ENCODE data around the gene UTP11. TPM values are rescaled to one million over a fixed set of nuclear protein-coding genes. Genes with fewer than 3 reads are reported as not detected.

Gene UTP11
- total RNA-seq, 1 donor from 2014 or later, result 32.6 TPM

DNA sequence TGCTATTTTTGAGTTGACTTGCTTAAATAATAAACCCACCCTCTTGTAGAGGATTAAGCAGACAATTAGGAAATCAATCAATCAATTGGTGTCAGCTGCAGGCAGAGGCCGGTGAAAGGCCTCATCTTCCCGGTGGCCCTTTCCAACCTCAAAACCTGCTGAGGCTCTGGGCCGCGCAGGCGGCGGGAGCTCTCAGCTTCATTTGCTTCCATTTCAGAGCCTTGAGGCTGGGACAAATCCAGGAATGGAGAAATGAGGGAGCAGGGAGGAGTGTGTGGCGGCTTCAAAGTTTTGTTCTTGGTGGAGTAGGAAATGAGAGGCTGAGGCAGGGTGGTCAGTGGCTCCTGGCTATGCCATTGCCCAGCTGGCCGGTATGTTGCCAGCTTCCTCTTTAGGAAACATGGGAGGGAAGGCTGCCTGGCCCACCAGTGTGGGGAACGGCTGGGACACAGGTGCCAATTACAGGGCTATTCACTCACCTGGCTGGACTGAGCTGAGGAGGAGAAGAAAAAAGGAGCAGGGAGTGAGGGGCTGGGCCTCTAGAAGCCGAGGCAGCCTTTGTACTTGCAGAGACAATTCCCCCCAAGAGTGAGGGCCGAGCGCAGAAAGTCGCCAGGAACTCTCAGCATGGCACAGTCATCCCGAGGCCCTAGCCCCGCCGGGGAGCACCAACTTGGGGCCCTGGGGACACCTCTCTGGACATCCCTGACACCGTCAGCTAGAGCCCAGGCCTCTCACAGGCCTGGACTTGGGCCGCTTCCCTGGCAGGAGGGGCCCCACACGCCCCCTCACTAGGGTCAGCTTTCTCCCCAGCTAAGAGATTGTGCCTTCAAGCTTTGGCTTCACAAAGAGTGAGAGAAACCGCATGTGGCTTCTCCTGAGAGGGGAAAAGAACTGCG, 29.7 kb downstream of the UTP11 start:
- DNase-seq (ENCODE audit: low spot score) (no peak), ATAC-seq (no peak)
- intact Hi-C loops (cut with DNase I), result loop anchor here (5.0 kb wide), 1 partner anchor 1280 kb away; no protein-coding TSS in a partner anchor

GRCh38 chr1:38043036-38043747, 30.7 kb downstream of the UTP11 start:
- ATAC-seq (no peak), DNase-seq (ENCODE audit: low spot score) (no peak)
- intact Hi-C loops (cut with DNase I), result loop anchor here (5.0 kb wide), 1 partner anchor 1281 kb away; no protein-coding TSS in a partner anchor

DNA sequence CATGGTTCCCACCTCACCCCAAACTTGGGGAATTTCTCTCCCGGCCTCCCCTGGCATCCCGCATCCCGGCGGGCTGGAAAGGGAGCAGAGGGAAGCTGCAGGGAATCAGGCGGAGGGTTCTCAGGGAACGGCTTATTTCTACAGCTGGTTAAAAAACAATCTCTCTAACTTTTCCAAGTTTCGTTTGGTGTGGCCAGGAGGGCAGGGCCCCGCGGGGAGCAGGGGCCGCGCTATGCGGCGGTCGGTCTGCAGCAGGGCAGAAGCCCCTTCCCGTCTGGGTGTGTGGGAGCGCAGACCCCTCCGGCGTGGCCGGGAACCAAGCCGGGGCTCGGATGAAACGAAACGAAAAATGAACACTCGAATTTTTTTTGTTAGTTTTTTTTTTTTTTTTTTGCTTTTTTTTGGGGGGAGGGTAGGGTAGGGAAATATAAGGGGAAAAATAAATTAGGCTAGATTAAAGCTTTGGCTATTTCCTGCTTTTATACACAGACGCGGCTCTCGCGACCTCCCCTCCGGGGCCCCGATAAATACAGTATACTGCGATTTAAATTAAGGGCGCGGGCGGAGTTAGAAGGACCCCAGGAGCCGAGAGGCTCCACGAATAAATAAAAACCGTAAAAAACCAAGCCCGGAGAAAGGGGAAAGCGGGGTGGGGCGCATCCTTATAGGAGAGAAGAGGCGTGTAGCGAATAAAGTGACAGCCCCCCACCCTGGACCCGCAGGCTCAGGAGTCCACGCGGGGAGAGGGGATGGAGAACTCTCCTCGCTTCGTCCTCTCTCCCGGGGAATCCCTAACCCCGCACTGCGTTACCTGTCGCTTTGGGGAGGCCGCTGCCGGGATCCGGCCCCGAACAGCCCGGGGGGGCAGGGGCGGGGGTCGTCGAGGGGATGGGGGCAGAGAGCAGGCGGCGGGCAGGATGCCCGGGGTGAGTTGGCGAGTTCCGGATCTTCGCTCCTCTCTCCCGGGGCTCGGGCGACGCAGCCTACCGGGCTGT, 32.0 kb downstream of the UTP11 start:
- no peak for DNase-seq (ENCODE audit: low spot score)
- intact Hi-C loops (cut with DNase I), result loop anchor here (5.0 kb wide), 1 partner anchor 1282 kb away; no protein-coding TSS in a partner anchor
- ATAC-seq, result no peak

DNA sequence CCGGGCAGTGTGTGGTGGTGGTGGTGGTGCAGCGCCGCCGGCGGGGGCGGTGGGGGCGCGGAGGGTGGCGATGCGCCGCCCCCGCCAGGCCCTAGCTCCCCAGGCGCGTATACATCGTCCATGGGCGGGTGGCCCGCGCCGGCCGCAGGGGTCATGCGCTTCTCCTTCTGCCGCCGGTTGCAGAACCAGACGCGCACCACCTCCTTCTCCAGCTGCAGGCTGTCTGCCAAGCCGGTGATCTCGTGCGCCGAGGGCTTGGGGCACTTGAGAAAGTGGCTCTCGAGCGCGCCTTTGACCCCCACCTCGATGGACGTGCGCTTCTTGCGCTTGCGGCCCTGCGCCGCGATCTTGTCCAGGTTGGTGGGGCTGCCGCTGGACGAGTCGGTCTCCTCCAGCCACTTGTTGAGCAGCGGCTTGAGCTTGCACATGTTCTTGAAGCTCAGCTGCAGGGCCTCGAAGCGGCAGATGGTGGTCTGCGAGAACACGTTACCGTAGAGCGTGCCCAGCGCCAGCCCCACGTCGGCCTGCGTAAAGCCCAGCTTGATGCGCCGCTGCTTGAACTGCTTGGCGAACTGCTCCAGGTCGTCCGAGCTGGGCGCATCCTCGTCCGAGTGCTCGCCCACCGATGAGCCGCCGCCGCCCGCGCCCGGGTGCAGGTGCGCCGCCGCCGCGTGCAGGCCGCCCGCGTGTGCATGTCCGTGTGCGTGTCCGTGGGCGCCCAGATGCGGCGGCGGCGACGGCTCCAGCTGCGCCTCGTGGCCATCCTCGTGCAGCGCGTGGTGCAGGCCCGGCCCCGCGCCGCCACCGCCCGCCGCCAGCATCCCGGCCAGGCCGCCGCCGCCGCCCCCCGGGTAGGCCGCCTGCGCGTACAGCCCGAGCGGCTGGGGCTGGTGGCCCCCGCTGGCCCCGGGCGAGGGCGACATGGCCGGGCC, 33.1 kb downstream of the UTP11 start:
- DNase-seq (ENCODE audit: low spot score) (no peak), ATAC-seq (no peak)
- intact Hi-C loops (cut with DNase I), result no loop called here

DNA sequence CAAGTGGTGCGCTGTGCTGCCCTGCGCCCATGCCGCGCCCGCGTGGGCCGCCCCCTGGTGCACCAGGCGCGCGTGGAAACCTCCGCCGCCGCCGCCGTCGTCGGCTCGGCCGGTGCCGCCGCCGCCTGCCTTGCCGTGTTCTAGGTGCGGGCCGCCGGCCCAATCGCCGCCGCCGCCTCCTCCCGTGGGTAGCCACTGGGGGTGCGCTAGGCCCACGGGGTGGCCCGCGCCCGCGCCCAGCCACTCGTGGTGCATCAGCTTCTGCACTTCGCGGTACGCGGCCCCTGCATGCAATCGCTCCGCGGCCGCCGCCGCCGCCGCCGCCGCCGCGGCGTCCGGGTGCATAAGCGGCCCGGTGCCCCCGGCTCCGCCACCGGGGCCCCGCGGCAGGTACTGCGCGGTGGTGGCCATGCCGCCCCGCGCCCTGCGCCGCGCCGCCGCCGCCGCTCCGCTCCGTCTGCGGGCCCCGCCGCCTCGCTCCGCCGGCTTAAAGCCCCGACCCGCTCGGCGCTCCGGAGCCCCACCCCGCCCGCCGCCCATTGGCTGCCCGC, 33.9 kb downstream of the UTP11 start, which contains the start of gene POU3F1:
POU3F1 (minus strand) TSS at position 461 of the 551 bp plus-strand sequence; CDS start at position 411, 50 bp downstream.
- ATAC-seq, result no peak
- intact Hi-C loops (cut with DNase I), result no loop called here

GRCh38 chr1:38046884-38047602, 34.5 kb downstream of the UTP11 start:
- intact Hi-C loops (cut with DNase I), result no loop called here
- ATAC-seq, result peak; percentile 95
- peak; percentile 92 for DNase-seq (ENCODE audit: low spot score)

More for the DNA sequence above, 33.9 kb downstream of the UTP11 start, which contains the start of gene POU3F1:
- DNase-seq (ENCODE audit: low spot score), result no peak

GRCh38 chr1:38047603-38048141, 35.1 kb downstream of the UTP11 start:
- ATAC-seq (peak; percentile 41), DNase-seq (ENCODE audit: low spot score) (no peak)
- intact Hi-C loops (cut with DNase I), result no loop called here

GRCh38 chr1:38050397-38051078, 38.0 kb downstream of the UTP11 start:
- ATAC-seq, result no peak
- intact Hi-C loops (cut with DNase I), result no loop called here
- DNase-seq (ENCODE audit: low spot score), result no peak

DNA sequence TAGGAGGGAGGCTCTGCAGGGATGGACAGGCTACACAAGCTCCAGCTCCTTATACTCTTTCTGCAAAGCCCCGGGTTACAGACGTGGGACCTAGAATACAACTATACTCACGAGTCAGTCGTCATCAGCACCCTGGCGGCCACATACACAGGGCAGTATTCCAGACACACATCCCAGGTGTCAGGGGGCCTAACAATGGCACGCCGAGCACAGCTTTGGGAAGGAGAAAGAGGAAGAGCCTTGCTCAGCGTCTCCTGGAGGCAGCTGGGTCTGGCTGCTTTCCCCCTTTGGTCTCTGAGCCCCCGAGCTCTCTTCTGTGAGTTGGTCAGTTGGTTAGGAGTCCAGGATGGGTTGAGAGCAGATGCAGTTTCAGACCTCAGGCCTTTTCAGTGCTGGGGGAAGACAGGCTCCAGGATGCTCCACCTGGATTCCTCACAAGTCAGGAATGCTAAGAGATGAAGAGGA, 38.6 kb downstream of the UTP11 start:
- intact Hi-C loops (cut with DNase I), result no loop called here
- DNase-seq (ENCODE audit: low spot score) (no peak), ATAC-seq (no peak)

GRCh38 chr1:38052750-38053415, 40.3 kb downstream of the UTP11 start:
- DNase-seq (ENCODE audit: low spot score), result no peak
- no peak for ATAC-seq
- intact Hi-C loops (cut with DNase I), result no loop called here

DNA sequence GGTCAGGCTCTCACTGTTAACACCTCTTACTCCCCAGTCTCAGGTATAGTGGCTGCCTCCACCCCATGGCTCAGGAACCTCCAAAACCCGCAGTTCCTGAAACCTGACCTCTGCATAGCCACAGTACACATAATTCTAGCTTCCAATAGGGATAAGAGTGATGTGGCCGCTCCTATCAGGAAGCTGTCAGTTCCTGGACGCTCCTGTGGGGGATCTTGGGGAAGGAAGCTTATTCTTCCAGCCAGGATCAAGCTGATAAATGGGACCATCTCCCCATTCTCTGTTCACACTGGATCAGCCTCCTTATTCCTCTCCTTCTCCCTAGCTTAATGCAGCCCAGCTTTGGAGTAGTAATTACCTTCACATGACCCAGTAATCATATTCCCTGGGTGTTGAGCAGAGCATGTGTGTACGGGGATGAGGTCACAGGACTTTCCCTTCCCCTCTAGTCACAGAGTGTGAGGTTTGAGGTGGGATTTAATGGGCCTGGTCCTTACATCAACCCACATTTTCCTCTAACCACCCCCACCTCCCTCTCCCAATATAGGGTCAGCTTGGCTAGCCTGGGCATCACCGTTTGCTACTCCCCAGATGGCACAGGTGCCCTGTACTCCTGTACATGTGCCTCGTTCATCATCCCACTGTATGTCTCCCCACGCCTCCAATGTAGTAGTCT, 41.0 kb downstream of the UTP11 start:
- no peak for DNase-seq (ENCODE audit: low spot score)
- no peak for ATAC-seq

GRCh38 chr1:38055398-38055797, 42.9 kb downstream of the UTP11 start:
- intact Hi-C loops (cut with DNase I), result no loop called here
- ATAC-seq, result no peak
- DNase-seq (ENCODE audit: low spot score), result no peak

More for the DNA sequence above, 41.0 kb downstream of the UTP11 start:
- intact Hi-C loops (cut with DNase I), result no loop called here

- no peak for DNase-seq (ENCODE audit: low spot score)
- intact Hi-C loops (cut with DNase I), result no loop called here
Observed at GRCh38 chr1:38055965-38056364, 43.4 kb downstream of the UTP11 start.

DNA sequence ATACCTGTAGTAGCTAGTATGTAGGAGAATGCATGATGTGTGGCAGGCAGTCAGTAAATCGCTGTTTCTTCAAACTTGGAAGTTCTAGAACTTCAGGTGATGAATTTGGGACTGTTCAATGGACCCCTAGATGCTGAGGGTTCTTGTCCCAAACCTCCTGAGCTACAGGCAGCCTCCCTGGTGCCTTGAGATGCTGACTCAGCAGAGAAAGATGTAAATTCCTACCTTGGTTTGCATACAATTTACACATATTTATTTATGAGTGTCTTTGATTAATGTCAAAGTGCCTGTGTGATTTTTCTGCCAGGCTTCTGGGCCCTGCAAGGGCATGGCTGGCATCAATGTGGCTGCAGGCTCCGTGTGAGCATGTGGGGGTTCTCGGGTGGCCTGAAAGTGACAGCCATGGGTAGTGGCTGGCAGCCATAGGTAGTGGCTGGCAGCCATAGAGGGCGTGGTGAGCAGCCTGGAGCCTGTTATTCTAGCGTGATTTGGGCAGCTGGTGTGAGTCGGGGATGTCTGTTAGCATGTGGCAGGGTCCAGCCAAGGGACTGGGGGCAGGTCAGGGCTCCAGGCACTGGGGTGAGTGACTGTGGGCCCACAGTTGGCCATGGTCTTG, 47.2 kb downstream of the UTP11 start:
- ATAC-seq (no peak), DNase-seq (ENCODE audit: low spot score) (no peak)
- intact Hi-C loops (cut with DNase I), result no loop called here

More at GRCh38 chr1:38055965-38056364, 43.4 kb downstream of the UTP11 start:
- no peak for ATAC-seq

Data from sciatic nerve (tissue), 2 donors.